GM12891 (cell line): ENCODE data around the gene NOC3L.

Experiments used
- POLR2A ChIP-seq: IDR thresholded peaks from 2 replicates; pipeline ENCODE4 v1.6.1; 2011; ENCODE audit warnings: low read depth, low read length, control low read depth
- POLR2AphosphoS5 ChIP-seq: IDR thresholded peaks from 2 replicates; pipeline ENCODE4 v1.6.1; 2011; ENCODE audit warnings: low read depth, low read length, control low read depth
- SPI1 ChIP-seq: IDR thresholded peaks from 2 replicates; pipeline ENCODE4 v1.6.1; 2011; ENCODE audit warnings: low read depth, low read length, control low read depth
- TAF1 ChIP-seq: IDR thresholded peaks from 2 replicates; pipeline ENCODE4 v1.6.1; 2011; ENCODE audit warnings: low read depth, low read length, control low read depth

- TF ChIP-seq POLR2A (no peak), POLR2AphosphoS5 (no peak), TAF1 (no peak), SPI1 (no peak)
These were observed 42.3 kb downstream of the NOC3L start for GRCh38 chr10:94320285-94320914.
